Lung (tissue), 12 donors: ENCODE results near the gene DDX24. TPM values are rescaled to one million over a fixed set of nuclear protein-coding genes. Genes with fewer than 3 reads are reported as not detected.

Experiments
- ATAC-seq: fragments of 200-7000 bp; cut with Tn5 transposase; one replicate; pipeline ENCODE4 v1.9.1; 2020; ENCODE audit warnings: moderate number of reproducible peaks; ENCODE audit not compliant: insufficient read depth, low FRiP score
- DNase-seq, 3 donors: peaks; one replicate each; pipeline ENCODE4 v3.0.0-alpha.2; 2013 to 2017
- H3K27ac ChIP-seq, 2 donors: one replicate each; pipeline ENCODE4 v1.5.1; 2013; ENCODE audit warnings: mild to moderate bottlenecking in 2 of 2, moderate library complexity in 2 of 2, control low read depth in 1 of 2, inconsistent platforms in 1 of 2, low read depth in 1 of 2, low read length in 1 of 2
- H3K27me3 ChIP-seq, 3 donors: one replicate each; pipeline ENCODE4 v1.5.1; 2013; ENCODE audit warnings: low read length in 2 of 3; ENCODE audit not compliant: control insufficient read depth in 3 of 3, insufficient read depth in 3 of 3
- H3K36me3 ChIP-seq, 4 donors: one replicate each; pipeline ENCODE4 v1.5.1; 2013; ENCODE audit warnings: low read length in 4 of 4, mild to moderate bottlenecking in 1 of 4, moderate library complexity in 1 of 4; ENCODE audit not compliant: control insufficient read depth in 4 of 4, insufficient read depth in 4 of 4
- H3K4me1 ChIP-seq, 5 donors: one replicate each; pipeline ENCODE4 v1.5.1; 2013; ENCODE audit warnings: low read length in 5 of 5, mild to moderate bottlenecking in 2 of 5, moderate library complexity in 1 of 5; ENCODE audit not compliant: control insufficient read depth in 5 of 5, insufficient read depth in 5 of 5
- H3K4me3 ChIP-seq: one replicate; pipeline ENCODE4 v1.5.1; 2013; ENCODE audit warnings: mild to moderate bottlenecking, control low read depth, moderate library complexity
- H3K9ac ChIP-seq, 2 donors: one replicate each; pipeline ENCODE4 v1.5.1; 2013; ENCODE audit warnings: low read length in 2 of 2, control low read depth in 1 of 2; ENCODE audit not compliant: insufficient read depth in 1 of 2
- H3K9me3 ChIP-seq, 4 donors: one replicate each; pipeline ENCODE4 v1.5.1; 2013; ENCODE audit warnings: low read length in 3 of 4, mild to moderate bottlenecking in 1 of 4, moderate library complexity in 1 of 4; ENCODE audit not compliant: control insufficient read depth in 4 of 4, insufficient read depth in 3 of 4
- CTCF ChIP-seq: IDR thresholded peaks from 2 replicates; pipeline ENCODE4 v1.5.1; 2012; ENCODE audit warnings: mild to moderate bottlenecking; ENCODE audit errors: control extremely low read depth, extremely low read depth
- WGBS, 2 donors: extraction: QIAGEN DNeasy Blood & Tissue Kit; methylation state at CpG; one replicate each; pipeline ENCODE4 v1.1.7; 2013; 5-methylcytosine and 5-hydroxymethylcytosine counted together
- polyA plus RNA-seq, 2 donors: library from polyadenylated mRNA; stranded (reverse); fragments of 200-250 nt; gene quantifications; one replicate each; pipeline ENCODE4 v1.2.1, GENCODE V29; 2013
- total RNA-seq, 2 donors: library from RNA; depleted of rRNA in 1 of 2; stranded (reverse); fragments of >200 nt in 1 of 2; gene quantifications; one replicate each; pipeline ENCODE4 v1.2.1, GENCODE V29; 2014 to 2021
- donor health status: control.
- donor health status: control.
- donor health status: Bipolar disorder and iron deficiency.
- donor health status: healthy.
- donor health status: DM: yes; HTN: yes; CAD: no.

DDX24 gene
- total and polyA plus RNA-seq, 4 donors: 78.4 to 138 (median 107) TPM

- Histone ChIP-seq H3K27me3 (no peaks in the 10 kb centered on the region), H3K4me3 (no peak overlapping the region), H3K9ac (no peak overlapping the region), H3K9me3 (peaks cover 0 to 2% (median 0%) of the 10 kb centered on the region in 4 donors), H3K36me3 (peaks cover 54 to 78% (median 56%) of the 10 kb centered on the region in 4 donors), H3K4me1 (peaks cover 0 to 4% (median 0%) of the 10 kb centered on the region in 5 donors), H3K27ac (no peak overlapping the region)
- no peak for TF ChIP-seq CTCF
- 74 to 88% methylated on average over 1 of the region's 1 CpG for WGBS, 2 donors
- no peak for ATAC-seq
- DNase-seq: no peak
Measured at GRCh38 chr14:94058128-94058673, 22.8 kb downstream of the DDX24 start.

GRCh38 chr14:94056579-94057308, 24.3 kb downstream of the DDX24 start:
- no peak for ATAC-seq
- Histone ChIP-seq H3K36me3 (peaks cover 61 to 86% (median 64%) of the 10 kb centered on the region in 4 donors), H3K27ac (no peak overlapping the region), H3K9me3 (no peaks in the 10 kb centered on the region), H3K4me3 (no peak overlapping the region), H3K27me3 (no peaks in the 10 kb centered on the region), H3K9ac (no peak overlapping the region), H3K4me1 (peaks cover 0 to 4% (median 0%) of the 10 kb centered on the region in 5 donors)
- WGBS, 2 donors: 84 to 92% methylated on average over 6 of the region's 6 CpGs
- TF ChIP-seq CTCF: no peak
- DNase-seq: no peak

GRCh38 chr14:94054936-94055335, 26.1 kb downstream of the DDX24 start:
- DNase-seq: no peak
- TF ChIP-seq CTCF: no peak
- H3K27ac ChIP-seq: no peak overlapping the region
- ATAC-seq: no peak
- no peak overlapping the region for H3K9ac ChIP-seq
- H3K36me3 ChIP-seq: peaks cover 54 to 81% (median 63%) of the 10 kb centered on the region in 4 donors
- H3K9me3 ChIP-seq: no peaks in the 10 kb centered on the region
- peaks cover 0 to 3% (median 0%) of the 10 kb centered on the region in 5 donors for H3K4me1 ChIP-seq
- H3K4me3 ChIP-seq: no peak overlapping the region
- H3K27me3 ChIP-seq: no peaks in the 10 kb centered on the region
- 97% methylated on average over 7 of the region's 7 CpGs for WGBS, 2 donors
